ENCODE measurements around the gene OR4K13.
A peak's percentile ranks its signal among the peaks of the same experiment; 100 is the strongest.

The OR4K13 gene, protein sequence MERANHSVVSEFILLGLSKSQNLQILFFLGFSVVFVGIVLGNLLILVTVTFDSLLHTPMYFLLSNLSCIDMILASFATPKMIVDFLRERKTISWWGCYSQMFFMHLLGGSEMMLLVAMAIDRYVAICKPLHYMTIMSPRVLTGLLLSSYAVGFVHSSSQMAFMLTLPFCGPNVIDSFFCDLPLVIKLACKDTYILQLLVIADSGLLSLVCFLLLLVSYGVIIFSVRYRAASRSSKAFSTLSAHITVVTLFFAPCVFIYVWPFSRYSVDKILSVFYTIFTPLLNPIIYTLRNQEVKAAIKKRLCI

DNA sequence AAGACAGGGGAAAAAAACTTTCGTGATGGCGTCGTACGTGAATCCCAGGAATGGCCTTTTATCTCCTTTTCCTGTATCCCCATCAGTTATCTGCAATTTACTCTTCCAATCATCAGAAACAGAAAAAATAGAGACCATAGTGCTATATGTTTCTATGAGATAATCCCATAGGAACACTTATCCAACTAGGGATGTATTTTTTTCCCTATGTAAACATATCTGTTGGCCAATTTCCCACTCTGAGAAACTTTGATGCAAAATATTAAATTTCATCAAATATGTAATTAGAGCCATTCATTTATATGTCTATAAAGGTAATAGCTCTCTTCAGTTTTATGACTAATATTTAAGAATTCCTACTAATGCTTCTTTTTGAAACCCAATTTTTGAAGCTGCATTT lies at the start of gene OR4K13:
TSS of gene OR4K13 (minus strand) at position 101 of the 400 bp plus-strand sequence. CDS start 1,280 bp downstream, outside the sequence.
- no peak for DNase-seq

DNA sequence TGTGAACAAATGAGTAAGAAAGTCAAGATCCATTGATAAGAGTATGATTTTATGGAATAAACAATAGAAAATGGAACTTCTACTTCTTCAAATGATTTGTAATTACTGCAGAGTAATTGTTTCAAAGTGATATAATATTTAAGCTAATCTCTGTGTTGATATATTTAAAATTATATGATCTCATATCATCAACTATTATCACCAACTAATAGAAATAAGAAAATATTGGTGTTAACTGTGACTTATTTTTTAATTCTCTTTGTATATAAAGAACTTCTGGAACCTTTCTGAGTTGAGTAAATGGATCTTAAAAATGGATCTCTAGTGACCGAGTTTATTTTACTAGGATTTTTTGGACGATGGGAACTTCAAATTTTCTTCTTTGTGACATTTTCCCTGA lies 23.9 kb upstream of the OR4K13 start, which contains the start of gene OR4L1:
TSS of gene OR4L1 (plus strand) at position 301 of the 400 bp plus-strand sequence. CDS start at position 301, 0 bp downstream.
- DNase-seq, result no peak

DNA sequence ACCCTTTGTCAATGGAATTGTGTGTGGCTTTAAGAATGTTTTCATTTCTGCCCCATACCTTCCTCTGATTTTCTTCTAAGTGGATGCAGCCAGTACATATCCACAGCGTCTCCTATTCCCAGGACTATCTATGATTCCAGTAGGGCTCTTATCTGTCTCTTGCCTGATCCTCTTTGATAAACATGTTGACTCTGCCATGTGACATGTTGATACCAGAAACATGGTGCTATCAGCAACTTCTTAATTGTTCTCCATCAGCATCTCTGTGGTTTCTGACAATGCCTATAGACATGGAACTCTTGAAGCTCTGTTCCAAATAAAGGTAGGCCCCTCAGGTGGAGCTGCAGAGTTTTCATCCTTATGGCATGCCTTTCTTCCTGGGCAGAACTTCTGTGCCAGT lies 12.4 kb upstream of the OR4K13 start:
- DNase-seq, result no peak

DNA sequence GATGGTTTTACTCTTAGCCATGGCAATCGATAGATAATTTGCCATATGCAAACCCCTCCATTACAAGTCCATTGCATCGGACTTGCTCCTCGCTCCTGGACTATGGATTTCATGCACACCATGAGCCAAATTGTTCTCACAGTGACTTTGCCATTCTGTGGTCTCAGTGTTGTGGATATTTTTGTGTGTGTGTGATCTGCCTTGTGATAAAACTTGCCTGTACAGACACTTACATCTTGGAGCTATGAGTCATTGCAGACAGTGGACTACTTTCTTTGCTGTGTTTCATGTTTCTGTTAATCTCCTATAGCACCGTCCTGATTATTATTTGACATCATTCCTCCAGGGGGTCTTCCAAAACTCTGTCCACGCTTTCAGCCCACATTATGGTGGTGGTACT lies 8.4 kb upstream of the OR4K13 start:
- DNase-seq, result no peak

DNA sequence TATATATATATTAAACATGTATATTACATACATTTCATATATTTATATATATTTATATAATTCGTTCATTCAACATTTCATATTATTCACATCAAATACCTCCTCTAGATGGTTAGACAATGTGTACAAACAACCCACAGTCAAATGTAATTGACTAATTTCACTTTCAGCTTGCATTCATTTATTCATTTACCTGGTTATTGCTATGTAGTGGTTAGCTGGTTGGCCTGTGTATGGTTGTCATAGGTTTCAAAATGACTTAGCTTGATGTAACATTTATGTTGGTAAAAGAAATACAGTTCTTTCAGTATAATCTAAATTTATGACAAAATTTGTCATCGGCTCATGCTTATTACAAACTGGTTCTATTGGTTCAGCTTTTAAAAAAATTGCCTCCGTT lies 389 bp downstream of the OR4K13 start:
- no peak for DNase-seq

DNA sequence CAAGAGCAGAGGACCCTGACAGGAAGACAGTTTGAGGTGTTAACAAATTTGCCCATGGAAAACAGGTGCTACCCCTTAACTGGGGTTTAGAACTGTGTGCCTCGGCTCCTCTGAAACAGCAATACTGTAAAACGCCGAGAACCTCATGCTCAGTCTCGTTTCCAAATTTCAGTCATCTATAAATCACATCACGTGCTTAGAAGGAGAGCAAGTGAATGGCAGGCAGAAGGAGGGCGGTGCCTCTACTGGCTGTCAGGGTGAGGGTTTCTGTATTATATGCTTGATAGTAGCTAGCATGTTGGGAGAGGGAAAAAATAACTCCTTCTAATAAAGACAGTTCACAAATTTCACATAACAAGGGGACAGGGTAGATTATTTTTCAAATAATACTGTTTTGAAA lies 4.8 kb downstream of the OR4K13 start:
- no peak for DNase-seq

DNA sequence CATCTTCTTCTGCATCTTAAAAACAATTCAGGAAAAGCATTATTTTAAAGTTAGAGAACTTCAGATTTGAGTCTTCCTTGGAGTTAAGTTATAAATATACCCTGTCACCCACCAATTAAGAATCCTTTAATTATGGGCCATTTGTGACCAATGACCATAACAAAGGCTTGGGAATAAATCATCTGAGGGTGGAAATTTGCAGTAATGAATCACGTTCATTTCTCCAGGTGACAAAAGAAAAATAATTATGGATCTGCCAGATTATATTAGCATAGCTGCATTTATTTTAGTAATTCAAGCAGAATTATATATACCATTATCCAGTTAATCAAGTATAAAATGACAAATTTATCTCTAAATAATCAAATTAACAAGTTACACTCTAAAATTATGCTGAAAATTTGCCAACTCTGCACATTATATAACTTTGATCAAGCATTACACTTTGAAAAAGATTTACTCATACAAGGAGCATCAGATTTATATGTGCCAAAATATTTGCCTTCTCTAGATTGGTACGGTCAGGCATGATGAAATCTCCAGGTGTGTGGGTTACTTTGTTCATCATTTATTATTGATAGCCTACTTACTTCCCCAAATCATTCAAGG lies 16.5 kb downstream of the OR4K13 start, which contains the start of gene OR4K14:
TSS of gene OR4K14 (minus strand) at position 51 of the 609 bp plus-strand sequence. CDS start 4,114 bp downstream, outside the sequence.
- DNase-seq, result no peak

DNA sequence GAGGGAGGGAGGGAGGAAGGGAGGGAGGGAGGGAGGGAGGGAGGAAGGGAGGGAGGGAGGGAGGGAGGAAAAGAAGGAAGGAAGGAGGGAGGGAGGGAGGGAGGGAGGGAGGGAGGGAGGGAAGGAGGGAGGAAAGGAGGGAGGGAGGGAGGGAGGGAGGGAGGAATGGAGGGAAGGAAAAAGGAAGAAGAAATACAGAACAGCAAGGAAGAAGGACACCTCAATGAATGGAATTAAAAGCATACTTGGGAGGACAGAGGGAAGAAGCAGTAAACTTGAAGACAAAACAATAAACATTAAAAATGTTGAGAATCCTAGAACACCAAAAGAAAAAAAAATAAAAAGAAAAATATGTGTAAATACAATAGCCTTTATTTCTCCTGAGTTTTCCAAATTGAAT lies 27.7 kb downstream of the OR4K13 start:
- DNase-seq, result no peak

DNA sequence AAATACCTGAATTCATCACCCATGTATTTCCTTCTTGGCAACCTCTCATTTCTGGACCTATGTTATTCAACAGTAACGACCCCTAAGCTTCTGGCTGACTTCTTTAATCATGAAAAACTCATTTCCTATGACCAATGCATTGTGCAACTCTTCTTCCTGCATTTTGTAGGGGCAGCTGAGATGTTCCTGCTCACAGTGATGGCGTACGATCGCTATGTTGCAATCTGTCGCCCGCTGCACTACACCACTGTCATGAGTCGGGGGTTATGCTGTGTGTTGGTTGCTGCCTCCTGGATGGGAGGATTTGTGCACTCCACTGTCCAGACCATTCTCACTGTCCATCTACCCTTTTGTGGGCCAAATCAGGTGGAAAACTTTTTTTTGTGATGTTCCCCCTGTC lies 33.5 kb downstream of the OR4K13 start:
- DNase-seq, result peak; percentile 56

DNA sequence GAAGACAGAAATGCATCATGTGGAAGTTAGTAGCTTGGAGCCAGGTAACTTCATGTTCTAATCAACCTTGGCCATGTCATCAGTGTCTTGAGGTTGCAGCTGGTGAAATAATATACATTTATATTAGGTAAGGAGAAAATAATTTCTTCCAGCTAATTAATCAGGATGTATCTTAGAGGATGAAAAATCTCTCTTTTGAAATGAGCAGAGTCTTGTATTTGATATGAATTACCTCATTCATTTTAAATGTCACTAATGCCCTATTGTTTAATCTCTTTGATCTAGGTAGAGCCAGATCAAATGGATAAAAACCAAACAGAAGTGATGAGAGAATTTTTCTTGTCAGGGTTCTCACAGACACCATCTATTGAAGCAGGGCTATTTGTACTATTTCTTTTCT lies 34.0 kb downstream of the OR4K13 start, which contains the start of gene OR4Q2:
TSS of gene OR4Q2 (plus strand) at position 301 of the 400 bp plus-strand sequence.
- no peak for DNase-seq

DNA sequence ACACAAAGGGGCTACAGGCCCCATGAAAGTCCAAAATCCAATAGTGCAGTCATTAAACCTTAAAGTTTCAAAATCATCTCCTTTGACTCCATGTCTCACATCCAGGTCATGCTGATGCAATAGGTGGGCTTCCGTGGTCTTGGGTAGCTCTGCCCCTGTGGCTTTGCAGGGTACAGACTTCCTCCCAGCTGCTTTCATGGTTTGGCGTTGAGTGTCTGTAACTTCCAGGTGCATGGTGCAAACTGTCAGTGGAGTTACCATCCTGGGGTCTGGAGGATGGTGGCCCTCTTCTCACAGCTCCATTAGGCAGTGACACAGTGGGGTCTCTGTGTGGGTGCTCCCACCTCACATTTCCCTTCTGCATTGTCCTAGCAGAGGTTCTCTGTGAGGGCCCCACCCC lies 42.4 kb downstream of the OR4K13 start:
- DNase-seq, result no peak

Data from inflammatory macrophage treated with lipopolysaccharide for 4 hours (primary cell).